HFFc6 (cell line): ENCODE measurements around the gene KIF26B. TPM values are rescaled to one million over a fixed set of nuclear protein-coding genes. Genes with fewer than 3 reads are reported as not detected.
A peak's percentile ranks its signal among the peaks of the same experiment; 100 is the strongest.

ENCODE experiments used
- DNase-seq: peaks from one replicate; pipeline ENCODE4 v3.0.0-alpha.2; 2018
- H3K27ac Mint-ChIP-seq: 2 replicates; pipeline ENCODE4 v1.8.0; 2020; ENCODE audit warnings: mild to moderate bottlenecking, mixed read lengths
- H3K27me3 Mint-ChIP-seq: 2 replicates; pipeline ENCODE4 v1.8.0; 2021; ENCODE audit warnings: mild to moderate bottlenecking, moderate library complexity, mixed read lengths; ENCODE audit not compliant: insufficient read depth
- H3K36me3 Mint-ChIP-seq: 2 replicates; pipeline ENCODE4 v1.8.0; 2021; ENCODE audit warnings: low read depth, mixed read lengths
- H3K4me1 Mint-ChIP-seq: 2 replicates; pipeline ENCODE4 v1.8.0; 2020; ENCODE audit warnings: low read depth, mixed read lengths
- H3K4me3 Mint-ChIP-seq: 2 replicates; pipeline ENCODE4 v1.8.0; 2020; ENCODE audit warnings: mild to moderate bottlenecking, moderate library complexity, mixed read lengths
- H3K9me3 Mint-ChIP-seq: 2 replicates; pipeline ENCODE4 v1.8.0; 2020; ENCODE audit warnings: mild to moderate bottlenecking, mixed read lengths
- total RNA-seq, 6 experiments: library from RNA; stranded (reverse); fragmentation: NEBNext Ultra II Directional; extraction: Animal tissue kit (Norgen Biotek cat#: 25700); gene quantifications; 2 replicates in 1 of 6; 3 replicates in 5 of 6; pipeline ENCODE4 v1.2.3, GENCODE V29; 2021
- TF ChIP-seq, protein P1 (sequence below): fragments of 200-600 bp; sonication (generic); IDR thresholded peaks from 2 replicates; pipeline ENCODE4 v1.5.0; 2021; ENCODE audit warnings: antibody characterized with exemption, mild to moderate bottlenecking

KIF26B gene
- total RNA-seq, 6 experiments from 2014 or later: 4.6 to 7.5 (median 5.5) TPM

DNA sequence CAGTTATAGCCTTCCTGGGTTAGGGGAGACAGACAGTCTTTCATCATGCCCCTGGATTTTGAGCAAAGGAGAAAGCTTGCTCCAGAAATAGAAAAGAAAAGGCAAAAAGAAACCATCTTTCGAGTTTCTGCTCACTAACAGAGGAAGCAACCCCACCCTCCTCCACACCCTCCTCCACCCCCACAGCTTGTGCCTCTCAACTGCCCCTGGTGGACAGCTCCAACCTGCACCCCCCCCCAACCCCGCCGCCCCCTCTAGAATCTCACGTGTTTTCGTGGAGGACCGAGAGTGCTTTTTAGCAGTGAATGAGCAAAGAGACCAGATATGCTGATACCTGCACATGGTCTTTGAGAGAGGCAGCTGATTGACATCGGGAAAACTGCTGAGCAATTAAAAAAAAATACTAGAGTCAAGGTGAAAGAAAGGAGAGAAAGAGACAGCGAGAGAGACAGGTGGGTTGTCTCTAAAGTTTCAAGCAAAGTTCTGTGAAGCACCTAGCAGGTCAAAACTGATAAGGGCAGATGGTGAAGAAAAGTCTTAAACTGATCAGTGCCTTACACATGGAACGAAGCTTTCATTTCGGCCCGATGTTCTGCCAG lies 358.3 kb downstream of the KIF26B start:
- H3K4me3 Mint-ChIP-seq: peak overlapping the region; percentile 81
- H3K9me3 Mint-ChIP-seq: no peaks in the 10 kb centered on the region
- peaks cover 24% of the 10 kb centered on the region for H3K4me1 Mint-ChIP-seq
- TF ChIP-seq, protein P1, sequence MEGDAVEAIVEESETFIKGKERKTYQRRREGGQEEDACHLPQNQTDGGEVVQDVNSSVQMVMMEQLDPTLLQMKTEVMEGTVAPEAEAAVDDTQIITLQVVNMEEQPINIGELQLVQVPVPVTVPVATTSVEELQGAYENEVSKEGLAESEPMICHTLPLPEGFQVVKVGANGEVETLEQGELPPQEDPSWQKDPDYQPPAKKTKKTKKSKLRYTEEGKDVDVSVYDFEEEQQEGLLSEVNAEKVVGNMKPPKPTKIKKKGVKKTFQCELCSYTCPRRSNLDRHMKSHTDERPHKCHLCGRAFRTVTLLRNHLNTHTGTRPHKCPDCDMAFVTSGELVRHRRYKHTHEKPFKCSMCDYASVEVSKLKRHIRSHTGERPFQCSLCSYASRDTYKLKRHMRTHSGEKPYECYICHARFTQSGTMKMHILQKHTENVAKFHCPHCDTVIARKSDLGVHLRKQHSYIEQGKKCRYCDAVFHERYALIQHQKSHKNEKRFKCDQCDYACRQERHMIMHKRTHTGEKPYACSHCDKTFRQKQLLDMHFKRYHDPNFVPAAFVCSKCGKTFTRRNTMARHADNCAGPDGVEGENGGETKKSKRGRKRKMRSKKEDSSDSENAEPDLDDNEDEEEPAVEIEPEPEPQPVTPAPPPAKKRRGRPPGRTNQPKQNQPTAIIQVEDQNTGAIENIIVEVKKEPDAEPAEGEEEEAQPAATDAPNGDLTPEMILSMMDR: peak; percentile 53
- H3K27me3 Mint-ChIP-seq: peaks cover 4% of the 10 kb centered on the region; the same call in 1 of the 2 replicates
- DNase-seq: peak; percentile 9
- peak overlapping the region; percentile 1; the same call in 1 of the 2 replicates for H3K27ac Mint-ChIP-seq
- H3K36me3 Mint-ChIP-seq: 0 out of 2 replicates have a peak, but pooled peaks cover 5% of the 10 kb centered on the region

DNA sequence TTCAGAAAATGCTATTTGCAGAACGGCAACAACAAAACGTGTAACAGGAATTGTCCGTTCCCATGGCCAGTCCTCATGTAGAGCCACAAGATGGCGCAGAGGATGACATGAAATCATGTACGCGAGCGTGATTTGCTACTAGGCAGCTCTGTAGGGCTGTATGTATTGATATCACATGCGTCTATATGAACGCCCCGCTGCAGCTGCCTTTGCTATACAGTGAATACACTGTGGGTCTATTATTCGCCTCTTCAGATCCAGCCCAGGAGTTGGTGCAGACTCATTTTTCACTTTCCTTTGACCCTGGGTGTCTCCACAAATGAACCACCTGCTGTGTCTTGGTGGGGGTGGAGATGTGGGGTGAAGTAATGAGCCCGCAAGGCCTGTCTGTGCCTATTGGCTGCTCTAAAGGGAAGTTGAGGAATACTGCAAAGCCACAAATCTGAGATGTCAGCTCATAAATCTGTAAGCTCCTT lies 361.5 kb downstream of the KIF26B start:
- TF ChIP-seq, protein P1: peak; percentile 12; the same call in 1 of the 2 replicates
- Mint-ChIP-seq H3K4me1 (peaks cover 24% of the 10 kb centered on the region), H3K36me3 (no peaks in the 10 kb centered on the region), H3K27me3 (no peaks in the 10 kb centered on the region; the same call in 1 of the 2 replicates), H3K27ac (no peak overlapping the region), H3K4me3 (no peak overlapping the region), H3K9me3 (no peaks in the 10 kb centered on the region)
- DNase-seq: no peak

DNA sequence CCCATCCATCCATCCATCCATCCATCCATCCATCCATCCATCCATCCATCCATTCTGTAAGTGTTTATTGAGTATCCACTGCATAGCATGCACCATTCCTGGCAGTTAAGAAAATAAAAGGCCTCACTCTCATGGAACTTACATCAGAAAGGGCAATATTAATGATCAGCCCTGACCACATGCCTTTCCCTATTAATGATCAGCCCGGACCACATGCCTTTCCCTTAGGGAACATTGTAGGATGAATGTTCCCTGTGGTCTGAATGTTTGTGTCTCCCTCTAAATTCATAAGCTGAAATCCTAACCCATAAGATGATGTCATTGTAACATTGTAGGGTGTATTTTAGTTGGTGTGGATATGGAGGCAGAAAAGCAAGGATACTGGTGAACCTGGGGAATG lies 365.8 kb downstream of the KIF26B start:
- Mint-ChIP-seq H3K4me1 (no peaks in the 10 kb centered on the region), H3K9me3 (no peaks in the 10 kb centered on the region), H3K27ac (no peak overlapping the region), H3K27me3 (no peaks in the 10 kb centered on the region; the same call in 1 of the 2 replicates), H3K4me3 (no peak overlapping the region), H3K36me3 (no peaks in the 10 kb centered on the region)
- TF ChIP-seq, protein P1: no peak
- no peak for DNase-seq

DNA sequence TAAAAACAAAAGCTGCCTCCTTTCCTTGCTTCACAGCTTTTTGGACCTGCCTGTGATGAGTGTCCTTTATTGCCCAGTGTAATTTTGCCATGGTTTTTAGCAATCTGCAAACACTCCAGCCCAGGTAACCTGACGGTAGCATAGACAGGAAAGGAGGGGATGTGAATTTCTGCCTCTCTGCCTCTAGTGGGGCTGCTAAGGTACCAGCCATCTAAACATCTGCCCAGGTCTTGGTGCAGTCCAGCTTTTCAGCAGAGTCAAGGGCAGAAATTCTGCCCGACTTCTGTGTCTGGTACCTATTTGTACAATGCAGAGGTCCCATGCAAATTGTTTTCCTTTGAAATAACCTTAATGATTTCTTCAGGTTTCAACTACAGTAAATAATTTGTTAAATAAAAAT lies 371.4 kb downstream of the KIF26B start:
- DNase-seq: no peak
- Mint-ChIP-seq H3K4me1 (no peaks in the 10 kb centered on the region), H3K27me3 (no peaks in the 10 kb centered on the region; the same call in 1 of the 2 replicates), H3K4me3 (no peak overlapping the region), H3K9me3 (no peaks in the 10 kb centered on the region), H3K36me3 (no peaks in the 10 kb centered on the region), H3K27ac (no peak overlapping the region)
- TF ChIP-seq, protein P1: no peak

DNA sequence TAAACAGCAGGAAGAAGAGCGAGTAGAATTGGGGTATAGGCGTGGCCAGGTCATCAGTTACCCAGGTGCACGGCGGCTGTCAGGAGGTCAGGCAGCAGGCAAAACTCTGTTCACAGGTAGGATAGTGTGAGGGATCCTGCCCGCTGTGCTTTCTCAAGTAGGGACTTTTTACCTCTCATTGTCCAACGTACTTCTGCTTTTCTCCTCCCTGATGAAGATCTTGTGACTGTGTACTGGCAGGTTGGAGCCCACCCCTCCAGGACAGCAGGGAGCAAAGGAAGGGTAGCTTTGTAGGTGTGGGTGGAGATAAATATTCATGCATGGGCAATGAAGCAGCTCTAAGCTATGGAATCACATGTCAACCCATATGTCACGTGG lies 373.5 kb downstream of the KIF26B start:
- no peaks in the 10 kb centered on the region for H3K4me1 Mint-ChIP-seq
- DNase-seq: no peak
- H3K36me3 Mint-ChIP-seq: no peaks in the 10 kb centered on the region
- no peak overlapping the region for H3K4me3 Mint-ChIP-seq
- no peaks in the 10 kb centered on the region for H3K9me3 Mint-ChIP-seq
- TF ChIP-seq, protein P1: no peak
- no peaks in the 10 kb centered on the region for H3K27me3 Mint-ChIP-seq
- H3K27ac Mint-ChIP-seq: no peak overlapping the region
